ENCODE measurements around the gene RXRG. TPM values are rescaled to one million over a fixed set of nuclear protein-coding genes. Genes with fewer than 3 reads are reported as not detected.

The RXRG gene
- total and polyA plus RNA-seq, 2 of the 8 experiments (the other 6 are each of a cell fraction or from before 2014, with no cell fraction given), result not detected

- TF ChIP-seq CHD7 (IDR thresholded peaks at IDR 0.05; ENCODE audit: insufficient replicate concordance, low read length), result no peak
- no peak for TF ChIP-seq EP300 (IDR thresholded peaks at IDR 0.05; ENCODE audit: borderline replicate concordance in 1 of 2, low read depth in 2 of 2, low read length in 2 of 2)
- peak; percentile 95 to 98 for TF ChIP-seq RAD21 (IDR thresholded peaks at IDR 0.05 in 1 of 2, conservative IDR thresholded peaks at IDR 0.05 in 1 of 2; ENCODE audit: low read depth in 2 of 2, low read length in 2 of 2)
- no peak for TF ChIP-seq BRCA1 (IDR thresholded peaks at IDR 0.05; ENCODE audit: low read depth, low read length)
- TF ChIP-seq, protein P1, sequence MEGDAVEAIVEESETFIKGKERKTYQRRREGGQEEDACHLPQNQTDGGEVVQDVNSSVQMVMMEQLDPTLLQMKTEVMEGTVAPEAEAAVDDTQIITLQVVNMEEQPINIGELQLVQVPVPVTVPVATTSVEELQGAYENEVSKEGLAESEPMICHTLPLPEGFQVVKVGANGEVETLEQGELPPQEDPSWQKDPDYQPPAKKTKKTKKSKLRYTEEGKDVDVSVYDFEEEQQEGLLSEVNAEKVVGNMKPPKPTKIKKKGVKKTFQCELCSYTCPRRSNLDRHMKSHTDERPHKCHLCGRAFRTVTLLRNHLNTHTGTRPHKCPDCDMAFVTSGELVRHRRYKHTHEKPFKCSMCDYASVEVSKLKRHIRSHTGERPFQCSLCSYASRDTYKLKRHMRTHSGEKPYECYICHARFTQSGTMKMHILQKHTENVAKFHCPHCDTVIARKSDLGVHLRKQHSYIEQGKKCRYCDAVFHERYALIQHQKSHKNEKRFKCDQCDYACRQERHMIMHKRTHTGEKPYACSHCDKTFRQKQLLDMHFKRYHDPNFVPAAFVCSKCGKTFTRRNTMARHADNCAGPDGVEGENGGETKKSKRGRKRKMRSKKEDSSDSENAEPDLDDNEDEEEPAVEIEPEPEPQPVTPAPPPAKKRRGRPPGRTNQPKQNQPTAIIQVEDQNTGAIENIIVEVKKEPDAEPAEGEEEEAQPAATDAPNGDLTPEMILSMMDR (IDR thresholded peaks at IDR 0.05; ENCODE audit: control extremely low read depth in 1 of 3, insufficient read depth in 1 of 3, low read depth in 1 of 3, low read length in 3 of 3), result peak; percentile 61 to 95 (median 89)
These were observed 41.0 kb downstream of the RXRG start (continued) for GRCh38 chr1:165403835-165404482.
